ENCODE measurements around the gene HPSE.

Gene HPSE

DNA sequence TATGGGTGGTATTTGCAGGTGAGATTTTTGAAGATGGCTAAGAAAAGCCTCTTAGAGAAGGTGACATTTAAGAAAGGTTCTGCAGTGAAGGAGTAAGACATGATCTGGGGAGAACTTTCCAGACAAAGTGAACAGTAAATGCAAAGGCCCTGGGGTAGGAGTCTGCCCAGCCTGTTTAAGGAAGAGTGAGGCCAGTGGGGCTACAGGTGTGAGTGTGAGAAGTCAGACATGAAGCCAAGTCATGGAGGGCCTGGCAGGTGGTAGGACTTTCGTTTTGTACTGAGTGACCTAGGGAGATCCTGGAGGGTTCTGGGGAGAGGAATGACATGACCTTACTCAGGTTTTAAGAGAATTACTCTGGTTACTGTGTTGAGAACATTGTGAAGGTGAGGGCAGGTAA is 71.5 kb downstream of the HPSE start:
- TF ChIP-seq, protein P1, sequence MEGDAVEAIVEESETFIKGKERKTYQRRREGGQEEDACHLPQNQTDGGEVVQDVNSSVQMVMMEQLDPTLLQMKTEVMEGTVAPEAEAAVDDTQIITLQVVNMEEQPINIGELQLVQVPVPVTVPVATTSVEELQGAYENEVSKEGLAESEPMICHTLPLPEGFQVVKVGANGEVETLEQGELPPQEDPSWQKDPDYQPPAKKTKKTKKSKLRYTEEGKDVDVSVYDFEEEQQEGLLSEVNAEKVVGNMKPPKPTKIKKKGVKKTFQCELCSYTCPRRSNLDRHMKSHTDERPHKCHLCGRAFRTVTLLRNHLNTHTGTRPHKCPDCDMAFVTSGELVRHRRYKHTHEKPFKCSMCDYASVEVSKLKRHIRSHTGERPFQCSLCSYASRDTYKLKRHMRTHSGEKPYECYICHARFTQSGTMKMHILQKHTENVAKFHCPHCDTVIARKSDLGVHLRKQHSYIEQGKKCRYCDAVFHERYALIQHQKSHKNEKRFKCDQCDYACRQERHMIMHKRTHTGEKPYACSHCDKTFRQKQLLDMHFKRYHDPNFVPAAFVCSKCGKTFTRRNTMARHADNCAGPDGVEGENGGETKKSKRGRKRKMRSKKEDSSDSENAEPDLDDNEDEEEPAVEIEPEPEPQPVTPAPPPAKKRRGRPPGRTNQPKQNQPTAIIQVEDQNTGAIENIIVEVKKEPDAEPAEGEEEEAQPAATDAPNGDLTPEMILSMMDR (IDR thresholded peaks at IDR 0.05; ENCODE audit: low read depth, low read length) = no peak
- no peak overlapping the region for H3K4me3 ChIP-seq (ENCODE audit: low read depth, low read length)
- H3K36me3 ChIP-seq = no peaks in the 10 kb centered on the region; the same call in 1 of the 2 replicates
- H3K9me3 ChIP-seq = no peaks in the 10 kb centered on the region
- H3K27me3 ChIP-seq = no peaks in the 10 kb centered on the region
- no peak for DNase-seq
- H3K4me1 ChIP-seq = no peaks in the 10 kb centered on the region

DNA sequence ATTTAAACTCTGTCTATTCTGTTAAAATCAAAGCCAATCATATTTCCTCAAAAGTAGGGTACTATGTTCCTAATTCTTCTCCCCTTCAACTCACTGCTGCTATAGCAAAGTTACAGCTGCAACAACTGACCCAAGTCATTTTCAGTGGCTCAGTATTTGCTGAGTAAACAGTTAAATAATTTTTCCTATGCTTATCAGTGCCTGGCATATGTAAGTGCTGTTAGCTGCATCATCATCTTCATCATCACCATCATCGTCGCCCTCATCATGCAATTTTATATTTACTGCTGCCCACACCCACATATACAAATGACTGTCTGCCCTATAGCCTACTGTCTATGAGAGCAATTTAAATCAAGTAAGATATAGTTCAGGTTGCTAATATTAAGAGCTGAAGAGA is 72.0 kb downstream of the HPSE start:
- no peaks in the 10 kb centered on the region for H3K27me3 ChIP-seq
- TF ChIP-seq, protein P1 (IDR thresholded peaks at IDR 0.05; ENCODE audit: low read depth, low read length) = no peak
- H3K36me3 ChIP-seq = no peaks in the 10 kb centered on the region; the same call in 1 of the 2 replicates
- no peaks in the 10 kb centered on the region for H3K4me1 ChIP-seq
- no peak overlapping the region for H3K4me3 ChIP-seq (ENCODE audit: low read depth, low read length)
- no peak for DNase-seq
- H3K9me3 ChIP-seq = no peaks in the 10 kb centered on the region

DNA sequence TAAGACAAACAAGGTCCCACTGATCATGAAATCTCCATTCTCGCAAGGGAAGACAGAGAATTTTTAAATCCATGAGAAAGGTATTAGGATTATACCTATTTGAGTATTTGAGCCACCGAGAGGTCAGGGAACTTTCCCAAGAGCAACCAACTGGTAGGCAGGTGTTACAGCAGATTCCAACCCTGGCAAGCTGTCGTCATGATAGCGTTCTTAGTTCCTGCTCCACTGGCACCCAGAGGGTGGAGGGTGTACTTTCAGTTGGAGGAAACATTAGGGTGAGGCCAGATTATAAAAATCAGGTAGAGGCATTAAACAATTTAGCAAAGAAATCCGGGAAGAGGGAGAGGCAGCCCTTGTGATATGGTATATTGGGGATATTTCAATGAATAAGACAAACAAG is 73.3 kb downstream of the HPSE start:
- H3K9me3 ChIP-seq = no peaks in the 10 kb centered on the region
- H3K4me1 ChIP-seq = no peaks in the 10 kb centered on the region
- TF ChIP-seq, protein P1 (IDR thresholded peaks at IDR 0.05; ENCODE audit: low read depth, low read length) = no peak
- no peaks in the 10 kb centered on the region for H3K27me3 ChIP-seq
- H3K36me3 ChIP-seq = no peaks in the 10 kb centered on the region; the same call in 1 of the 2 replicates
- H3K4me3 ChIP-seq (ENCODE audit: low read depth, low read length) = no peak overlapping the region
- DNase-seq = no peak

DNA sequence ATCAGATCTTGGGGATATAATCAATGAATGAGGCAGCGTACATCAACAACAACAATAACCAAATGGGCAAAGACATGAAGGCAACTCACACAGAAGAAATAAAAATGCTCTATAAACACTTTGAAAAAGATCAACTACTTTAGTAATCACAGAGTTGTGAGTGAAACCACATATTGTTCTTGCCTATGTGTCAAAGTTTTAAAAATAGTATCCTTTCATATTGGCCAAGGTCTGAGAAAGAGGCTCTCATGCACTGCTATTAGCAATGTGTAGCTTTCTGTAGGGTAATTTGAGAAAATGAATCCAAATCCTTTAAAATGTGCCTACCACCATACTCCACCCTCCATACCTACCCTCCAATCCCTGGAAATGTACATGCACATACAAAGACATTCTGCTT is 75.1 kb downstream of the HPSE start:
- Histone ChIP-seq H3K9me3 (no peaks in the 10 kb centered on the region), H3K36me3 (no peaks in the 10 kb centered on the region), H3K27me3 (no peaks in the 10 kb centered on the region), H3K4me3 (ENCODE audit: low read depth, low read length) (no peak overlapping the region), H3K4me1 (no peaks in the 10 kb centered on the region)
- TF ChIP-seq, protein P1 (IDR thresholded peaks at IDR 0.05; ENCODE audit: low read depth, low read length) = no peak
- no peak for DNase-seq

DNA sequence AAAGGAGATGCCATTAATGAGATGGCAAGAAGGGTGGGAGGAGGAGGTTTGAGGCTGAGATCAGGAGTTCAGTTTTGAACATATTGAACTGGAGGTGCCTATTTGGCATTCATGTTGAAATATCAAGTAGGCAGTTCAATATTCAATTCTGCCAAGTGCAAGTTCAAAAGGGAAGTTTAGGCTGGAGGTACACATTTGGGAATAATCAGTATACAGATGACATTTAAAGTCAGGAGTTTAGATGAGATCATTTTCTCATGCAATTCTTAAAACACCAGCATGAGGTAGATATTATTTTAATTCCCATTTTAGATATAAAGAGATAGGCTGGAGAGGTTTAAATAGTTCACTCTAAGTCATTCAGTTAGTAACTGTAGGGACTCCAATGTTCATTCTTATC is 76.2 kb downstream of the HPSE start:
- no peaks in the 10 kb centered on the region for H3K27me3 ChIP-seq
- H3K4me3 ChIP-seq (ENCODE audit: low read depth, low read length) = no peak overlapping the region
- H3K36me3 ChIP-seq = no peaks in the 10 kb centered on the region
- no peak for DNase-seq
- H3K4me1 ChIP-seq = no peaks in the 10 kb centered on the region
- no peaks in the 10 kb centered on the region for H3K9me3 ChIP-seq
- TF ChIP-seq, protein P1 (IDR thresholded peaks at IDR 0.05; ENCODE audit: low read depth, low read length) = no peak

DNA sequence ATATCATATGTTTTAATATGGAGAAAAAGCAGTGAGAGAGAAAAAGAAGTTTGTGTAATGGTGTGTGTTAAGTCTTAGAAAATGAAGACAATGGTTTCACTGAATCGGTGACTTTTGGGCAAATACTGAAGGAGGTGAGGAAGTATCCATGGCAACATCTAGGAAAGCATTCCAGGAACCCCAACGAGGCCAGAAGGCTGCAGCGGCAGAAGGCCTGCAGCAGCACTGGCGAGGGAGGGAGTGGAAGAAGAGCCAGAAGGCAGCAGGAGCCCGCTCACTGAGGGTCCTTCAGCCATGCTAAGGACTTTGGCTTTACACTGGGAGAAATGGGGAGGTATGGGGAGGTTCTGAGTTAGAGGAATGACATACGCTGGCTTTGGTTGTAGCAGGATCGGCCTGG is 76.8 kb downstream of the HPSE start:
- H3K36me3 ChIP-seq = no peaks in the 10 kb centered on the region
- no peak overlapping the region for H3K4me3 ChIP-seq (ENCODE audit: low read depth, low read length)
- no peaks in the 10 kb centered on the region for H3K9me3 ChIP-seq
- H3K27me3 ChIP-seq = no peaks in the 10 kb centered on the region
- no peaks in the 10 kb centered on the region for H3K4me1 ChIP-seq
- DNase-seq = no peak
- TF ChIP-seq, protein P1 (IDR thresholded peaks at IDR 0.05; ENCODE audit: low read depth, low read length) = no peak

Measured in BE2C (cell line).